ENCODE measurements around the gene C1QB. TPM values are rescaled to one million over a fixed set of nuclear protein-coding genes. Genes with fewer than 3 reads are reported as not detected.

C1QB gene
- total RNA-seq, 2 donors from 2014 or later: 448 to 884 TPM

GRCh38 chr1:22633697-22634463 is 19.2 kb upstream of the C1QB start:
- Histone ChIP-seq H3K36me3 (no peaks in the 10 kb centered on the region), H3K27me3 (replicated peaks; ENCODE audit: insufficient read depth) (no peaks in the 10 kb centered on the region), H3K4me3 (no peak overlapping the region), H3K9me3 (no peaks in the 10 kb centered on the region), H3K4me1 (ENCODE audit: control insufficient read depth in 1 of 2, low read depth in 2 of 2) (no peaks in the 10 kb centered on the region), H3K27ac (no peak overlapping the region)
- TF ChIP-seq CTCF (IDR thresholded peaks at IDR 0.05): no peak
- DNase-seq (ENCODE audit: low spot score) (no peak), ATAC-seq (ENCODE audit: insufficient number of reproducible peaks, low FRiP score, low read depth) (no peak)

- H3K4me3 ChIP-seq: no peak overlapping the region
- no peaks in the 10 kb centered on the region for H3K4me1 ChIP-seq (ENCODE audit: control insufficient read depth in 1 of 2, low read depth in 2 of 2)
- no peaks in the 10 kb centered on the region for H3K9me3 ChIP-seq
- no peaks in the 10 kb centered on the region for H3K27me3 ChIP-seq (replicated peaks; ENCODE audit: insufficient read depth)
- H3K36me3 ChIP-seq: no peaks in the 10 kb centered on the region
- no peak for TF ChIP-seq CTCF (IDR thresholded peaks at IDR 0.05)
- DNase-seq (ENCODE audit: low spot score) (no peak), ATAC-seq (ENCODE audit: insufficient number of reproducible peaks, low FRiP score, low read depth) (no peak)
- H3K27ac ChIP-seq: no peak overlapping the region
Observed at GRCh38 chr1:22635436-22635835, 17.6 kb upstream of the C1QB start.

GRCh38 chr1:22636353-22636752 is 16.7 kb upstream of the C1QB start, which contains the start of gene C1QA:
TSS of gene C1QA (plus strand) at chr1:22636628. CDS start at chr1:22637617, 989 bp downstream.
- Histone ChIP-seq H3K4me3 (peak within 1 kb of the TSS; percentile 60), H3K4me1 (ENCODE audit: control insufficient read depth in 1 of 2, low read depth in 2 of 2) (no peaks in the 10 kb centered on the region), H3K27ac (no peak within 1 kb of the TSS), H3K9me3 (no peaks in the 10 kb centered on the region), H3K36me3 (no peaks in the 10 kb centered on the region), H3K27me3 (replicated peaks; ENCODE audit: insufficient read depth) (no peaks in the 10 kb centered on the region)
- DNase-seq (ENCODE audit: low spot score): no peak
- no peak for ATAC-seq (ENCODE audit: insufficient number of reproducible peaks, low FRiP score, low read depth)
- TF ChIP-seq CTCF (IDR thresholded peaks at IDR 0.05): no peak

- Histone ChIP-seq H3K27ac (no peak overlapping the region), H3K27me3 (replicated peaks; ENCODE audit: insufficient read depth) (no peaks in the 10 kb centered on the region)
- no peak for TF ChIP-seq CTCF (IDR thresholded peaks at IDR 0.05)
Observed at GRCh38 chr1:22636927-22637326, 16.1 kb upstream of the C1QB start.

GRCh38 chr1:22637907-22638445 is 15.1 kb upstream of the C1QB start:
- Histone ChIP-seq H3K27me3 (replicated peaks; ENCODE audit: insufficient read depth) (no peaks in the 10 kb centered on the region), H3K4me1 (ENCODE audit: control insufficient read depth in 1 of 2, low read depth in 2 of 2) (peaks cover 0 to 2% of the 10 kb centered on the region in 2 donors), H3K36me3 (no peaks in the 10 kb centered on the region), H3K9me3 (no peaks in the 10 kb centered on the region), H3K27ac (no peak overlapping the region), H3K4me3 (peak overlapping the region; percentile 60)
- no peak for TF ChIP-seq CTCF (IDR thresholded peaks at IDR 0.05)
- no peak for ATAC-seq (ENCODE audit: insufficient number of reproducible peaks, low FRiP score, low read depth)
- DNase-seq (ENCODE audit: low spot score): no peak

More at GRCh38 chr1:22636927-22637326, 16.1 kb upstream of the C1QB start:
- DNase-seq (ENCODE audit: low spot score) (no peak), ATAC-seq (ENCODE audit: insufficient number of reproducible peaks, low FRiP score, low read depth) (no peak)
- H3K9me3 ChIP-seq: no peaks in the 10 kb centered on the region
- H3K4me1 ChIP-seq (ENCODE audit: control insufficient read depth in 1 of 2, low read depth in 2 of 2): no peaks in the 10 kb centered on the region
- peak overlapping the region; percentile 60 for H3K4me3 ChIP-seq
- no peaks in the 10 kb centered on the region for H3K36me3 ChIP-seq
